HPDE6-E6E7 (cell line): ENCODE data around the gene KBTBD2.
"Not testable (repeated sequence)": the region's sequence is repeated elsewhere in the genome, so short reads cannot be mapped to it uniquely, and the experiment has no call there.

Experiments
- DNase-seq: peaks from one replicate; pipeline ENCODE4 v3.0.0; 2011; ENCODE audit warnings: missing footprints; ENCODE audit errors: extremely low spot score

The KBTBD2 gene

GRCh38 chr7:32891043-32891799 lies at the start of gene KBTBD2:
Gene KBTBD2, minus strand, starts transcription at chr7:32891760. Its CDS starts 12,156 bp downstream, at chr7:32879604.
- peak; percentile 44 for DNase-seq

GRCh38 chr7:32941181-32941580 lies 49.6 kb upstream of the KBTBD2 start:
- DNase-seq = no peak

- DNase-seq = no peak
These were observed 46.0 kb upstream of the KBTBD2 start for GRCh38 chr7:32937344-32938174.

- DNase-seq = no peak
These were observed 45.1 kb upstream of the KBTBD2 start for GRCh38 chr7:32936689-32937088.

- no peak for DNase-seq
These were observed 44.0 kb upstream of the KBTBD2 start for GRCh38 chr7:32935558-32935957.

GRCh38 chr7:32930378-32930777 lies 38.8 kb upstream of the KBTBD2 start:
- no peak for DNase-seq

GRCh38 chr7:32929430-32930143 lies 38.0 kb upstream of the KBTBD2 start:
- no peak for DNase-seq

- DNase-seq = no peak
These were observed 37.3 kb upstream of the KBTBD2 start for GRCh38 chr7:32928785-32929298.

- no peak for DNase-seq
These were observed 30.3 kb upstream of the KBTBD2 start for GRCh38 chr7:32921896-32922295.

GRCh38 chr7:32916994-32917393 lies 25.4 kb upstream of the KBTBD2 start:
- DNase-seq = not testable (repeated sequence)

GRCh38 chr7:32916006-32916405 lies 24.4 kb upstream of the KBTBD2 start:
- DNase-seq = no peak

GRCh38 chr7:32915041-32915536 lies 23.5 kb upstream of the KBTBD2 start:
- DNase-seq = no peak

GRCh38 chr7:32914184-32914583 lies 22.6 kb upstream of the KBTBD2 start:
- DNase-seq = no peak

GRCh38 chr7:32910195-32910594 lies 18.6 kb upstream of the KBTBD2 start:
- no peak for DNase-seq

- DNase-seq = no peak
These were observed 13.7 kb upstream of the KBTBD2 start for GRCh38 chr7:32905175-32905662.

- no peak for DNase-seq
These were observed 10.1 kb upstream of the KBTBD2 start for GRCh38 chr7:32901629-32902028.

GRCh38 chr7:32900433-32900995 lies 9.0 kb upstream of the KBTBD2 start:
- no peak for DNase-seq

- DNase-seq = not testable (repeated sequence)
These were observed 5.8 kb upstream of the KBTBD2 start for GRCh38 chr7:32897376-32897775.

- DNase-seq = no peak
These were observed 5.2 kb upstream of the KBTBD2 start for GRCh38 chr7:32896564-32897347.

- no peak for DNase-seq
These were observed 2.6 kb upstream of the KBTBD2 start for GRCh38 chr7:32894171-32894570.

GRCh38 chr7:32893722-32894121 lies 2.2 kb upstream of the KBTBD2 start:
- no peak for DNase-seq
